HG02973 (cell line): Measurements from ENCODE around the gene LRRC8E.

Experiments
- ATAC-seq: cut with Tn5 transposase; IDR thresholded peaks from one replicate; pipeline ENCODE4 v1.9.1; 2021; ENCODE audit warnings: moderate library complexity; ENCODE audit not compliant: unreplicated experiment

Gene LRRC8E

GRCh38 chr19:7918615-7919421 is 30.5 kb downstream of the LRRC8E start:
- no peak for ATAC-seq

- peak; percentile 42 for ATAC-seq
Observed at GRCh38 chr19:7919610-7920518, 31.6 kb downstream of the LRRC8E start, which contains the start of gene SNAPC2. TSS of gene SNAPC2 (plus strand) at chr19:7920338. CDS start at chr19:7920367, 29 bp downstream.

GRCh38 chr19:7920519-7921301 is 32.4 kb downstream of the LRRC8E start:
- ATAC-seq: peak; percentile 31

- ATAC-seq: no peak
Observed at GRCh38 chr19:7921302-7921966, 33.1 kb downstream of the LRRC8E start.

GRCh38 chr19:7921967-7922835 is 33.9 kb downstream of the LRRC8E start:
- ATAC-seq: no peak

GRCh38 chr19:7922836-7923195 is 34.5 kb downstream of the LRRC8E start:
- ATAC-seq: no peak

- ATAC-seq: no peak
Observed at GRCh38 chr19:7923295-7924191, 35.2 kb downstream of the LRRC8E start.

GRCh38 chr19:7924241-7924640 is 35.9 kb downstream of the LRRC8E start:
- ATAC-seq: no peak

GRCh38 chr19:7924651-7925170 is 36.4 kb downstream of the LRRC8E start:
- ATAC-seq: no peak

- ATAC-seq: no peak
Observed at GRCh38 chr19:7925171-7925851, 37.0 kb downstream of the LRRC8E start.

GRCh38 chr19:7926021-7926726 is 37.9 kb downstream of the LRRC8E start, which contains the start of gene CTXN1:
TSS of gene CTXN1 (minus strand) at chr19:7926135. CDS start at chr19:7925538, 597 bp downstream.
- ATAC-seq: no peak

- ATAC-seq: no peak
Observed at GRCh38 chr19:7926727-7927604, 38.7 kb downstream of the LRRC8E start.

GRCh38 chr19:7927605-7928333 is 39.5 kb downstream of the LRRC8E start:
- no peak for ATAC-seq

- no peak for ATAC-seq
Observed at GRCh38 chr19:7928334-7928706, 40.0 kb downstream of the LRRC8E start.
